Testis (tissue), 3 donors: ENCODE measurements around the gene KRTAP5-3. TPM values are rescaled to one million over a fixed set of nuclear protein-coding genes. Genes with fewer than 3 reads are reported as not detected.
"Not testable (repeated sequence)": the region's sequence is repeated elsewhere in the genome, so short reads cannot be mapped to it uniquely, and the experiment has no call there.

ENCODE experiments used
- DNase-seq: peaks from one replicate; pipeline ENCODE4 v3.0.0-alpha.2; 2019
- H3K27ac ChIP-seq, 2 donors: fragments of 200-600 bp; sonication (generic); one replicate each; pipeline ENCODE4 v1.5.1; 2019
- H3K27me3 ChIP-seq: fragments of 200-600 bp; sonication (generic); one replicate; pipeline ENCODE4 v1.5.1; 2019
- H3K36me3 ChIP-seq: fragments of 200-600 bp; sonication (generic); one replicate; pipeline ENCODE4 v1.5.1; 2017; ENCODE audit warnings: low read depth; ENCODE audit errors: missing control alignments
- H3K4me1 ChIP-seq: fragments of 200-600 bp; sonication (generic); one replicate; pipeline ENCODE4 v1.5.1; 2019
- H3K4me3 ChIP-seq, 2 donors: fragments of 200-600 bp; sonication (generic); one replicate each; pipeline ENCODE4 v1.5.1; 2017 to 2019
- H3K9me3 ChIP-seq: fragments of 200-600 bp; sonication (generic); one replicate; pipeline ENCODE4 v1.5.1; 2017
- POLR2A ChIP-seq: fragments of 450-650 bp; IDR thresholded peaks from one replicate; pipeline ENCODE4 v1.6.1; 2017; ENCODE audit warnings: antibody characterized with exemption, mild to moderate bottlenecking, moderate library complexity
- WGBS, 2 donors: methylation state at CpG; one replicate each; pipeline ENCODE4 v1.1.5; 2018; 5-methylcytosine and 5-hydroxymethylcytosine counted together
- intact Hi-C: fragments of 100-400 bp; cut with DNase I; formaldehyde crosslinking; loops from one replicate; pipeline ENCODE4 v1.15.1; 2023; ENCODE audit warnings: low total_unique reads
- polyA plus RNA-seq: library from polyadenylated mRNA; stranded (reverse); fragments of 350-450 nt; fragmentation: Illumina TruSeq; extraction: RNeasy Lipid Tissue Mini Kit (QIAGEN cat#74804); gene quantifications from one replicate; pipeline ENCODE4 v1.2.3, GENCODE V29; 2014; ENCODE audit warnings: low read depth, low replicate concordance; ENCODE audit not compliant: insufficient read depth
- total RNA-seq, 2 donors: library from RNA; depleted of rRNA; stranded (reverse); fragments of >200 nt; gene quantifications; one replicate each; pipeline ENCODE4 v1.2.3, GENCODE V29; 2016
- TF ChIP-seq, protein P1 (sequence below), 3 experiments: fragments of 450-650 bp in 2 of 3; fragments of 200-600 bp in 1 of 3; sonication (generic) in 1 of 3; IDR thresholded peaks; one replicate each; pipeline ENCODE4 v1.5.1; 2016 to 2019; ENCODE audit warnings: antibody characterized with exemption in 3 of 3, mild to moderate bottlenecking in 2 of 3, moderate library complexity in 1 of 3

Gene KRTAP5-3
- total and polyA plus RNA-seq, 3 donors from 2014 or later, result not detected

DNA sequence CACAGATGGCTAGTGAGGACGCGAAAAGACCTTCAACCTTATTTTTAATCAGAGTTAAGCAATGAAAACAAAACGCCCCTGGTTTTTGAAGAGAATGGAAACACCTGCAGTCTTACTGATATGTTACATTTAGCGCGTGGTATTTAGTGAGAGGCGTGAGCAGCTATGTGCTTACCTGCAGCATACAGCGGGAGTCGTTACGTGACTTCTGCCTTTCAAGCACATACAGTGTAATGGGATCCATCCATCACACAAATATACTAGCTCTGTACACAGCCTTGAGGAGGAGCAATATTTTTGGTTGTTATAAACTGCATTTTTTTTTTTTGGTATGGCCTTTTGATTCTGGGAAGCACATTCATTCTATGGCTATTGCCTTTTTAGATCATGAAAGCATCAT lies 15.6 kb downstream of the KRTAP5-3 start:
- 42 to 67% methylated on average over 9 of the region's 9 CpGs for WGBS, 2 donors
- Histone ChIP-seq H3K4me1 (no peaks in the 10 kb centered on the region), H3K27ac (no peak overlapping the region), H3K27me3 (no peaks in the 10 kb centered on the region), H3K36me3 (no peaks in the 10 kb centered on the region), H3K9me3 (no peaks in the 10 kb centered on the region), H3K4me3 (no peak overlapping the region)
- intact Hi-C loops, result no loop called here
- no peak for DNase-seq
- no peak for TF ChIP-seq POLR2A
- TF ChIP-seq, protein P1, sequence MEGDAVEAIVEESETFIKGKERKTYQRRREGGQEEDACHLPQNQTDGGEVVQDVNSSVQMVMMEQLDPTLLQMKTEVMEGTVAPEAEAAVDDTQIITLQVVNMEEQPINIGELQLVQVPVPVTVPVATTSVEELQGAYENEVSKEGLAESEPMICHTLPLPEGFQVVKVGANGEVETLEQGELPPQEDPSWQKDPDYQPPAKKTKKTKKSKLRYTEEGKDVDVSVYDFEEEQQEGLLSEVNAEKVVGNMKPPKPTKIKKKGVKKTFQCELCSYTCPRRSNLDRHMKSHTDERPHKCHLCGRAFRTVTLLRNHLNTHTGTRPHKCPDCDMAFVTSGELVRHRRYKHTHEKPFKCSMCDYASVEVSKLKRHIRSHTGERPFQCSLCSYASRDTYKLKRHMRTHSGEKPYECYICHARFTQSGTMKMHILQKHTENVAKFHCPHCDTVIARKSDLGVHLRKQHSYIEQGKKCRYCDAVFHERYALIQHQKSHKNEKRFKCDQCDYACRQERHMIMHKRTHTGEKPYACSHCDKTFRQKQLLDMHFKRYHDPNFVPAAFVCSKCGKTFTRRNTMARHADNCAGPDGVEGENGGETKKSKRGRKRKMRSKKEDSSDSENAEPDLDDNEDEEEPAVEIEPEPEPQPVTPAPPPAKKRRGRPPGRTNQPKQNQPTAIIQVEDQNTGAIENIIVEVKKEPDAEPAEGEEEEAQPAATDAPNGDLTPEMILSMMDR (IDR thresholded peaks at IDR 0.05), result no peak

- DNase-seq, result no peak
- TF ChIP-seq POLR2A, result no peak
- TF ChIP-seq, protein P1 (IDR thresholded peaks at IDR 0.05), result no peak
- intact Hi-C loops, result no loop called here
Observed at GRCh38 chr11:1589996-1590395, 18.3 kb downstream of the KRTAP5-3 start.

DNA sequence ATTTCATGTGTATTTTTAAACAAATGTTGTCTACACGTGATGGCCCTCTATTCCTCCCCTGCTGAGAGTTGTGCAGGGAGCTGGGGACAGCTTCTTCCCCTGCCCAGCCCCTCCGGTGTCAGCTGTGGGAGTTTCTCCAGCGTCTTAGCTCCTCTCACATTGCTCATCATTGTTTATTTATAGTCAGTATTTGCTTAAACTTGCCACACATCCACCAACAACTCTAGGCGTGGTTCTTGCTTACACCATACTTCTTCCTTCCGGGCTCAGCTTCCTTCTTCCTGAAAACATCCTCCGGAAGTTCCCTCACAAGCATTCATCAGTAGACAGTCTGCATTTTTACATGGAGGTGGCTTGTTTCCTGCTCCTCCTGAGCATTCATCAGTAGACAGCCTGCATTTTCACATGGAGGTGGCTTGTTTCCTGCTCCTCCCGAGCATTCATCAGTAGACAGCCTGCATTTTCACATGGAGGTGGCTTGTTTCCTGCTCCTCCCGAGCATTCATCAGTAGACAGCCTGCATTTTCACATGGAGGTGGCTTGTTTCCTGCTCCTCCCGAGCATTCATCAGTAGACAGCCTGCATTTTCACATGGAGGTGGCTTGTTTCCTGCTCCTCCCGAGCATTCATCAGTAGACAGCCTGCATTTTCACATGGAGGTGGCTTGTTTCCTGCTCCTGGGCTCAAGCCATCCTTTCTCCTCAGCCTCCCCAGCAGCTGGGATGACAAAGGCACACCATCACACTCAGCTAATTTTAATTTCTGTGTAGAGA lies 18.9 kb downstream of the KRTAP5-3 start:
- H3K36me3 ChIP-seq, H3K9me3 ChIP-seq, H3K4me1 ChIP-seq, H3K27ac ChIP-seq, DNase-seq, H3K4me3 ChIP-seq, intact Hi-C loops, H3K27me3 ChIP-seq: not testable (repeated sequence)
- WGBS, 2 donors, result 49 to 52% methylated on average over 6 to 8 of the region's 10 CpGs

More at GRCh38 chr11:1589996-1590395, 18.3 kb downstream of the KRTAP5-3 start:
- Histone ChIP-seq H3K4me3 (no peak overlapping the region), H3K27me3 (no peaks in the 10 kb centered on the region), H3K27ac (no peak overlapping the region), H3K9me3 (no peaks in the 10 kb centered on the region), H3K4me1 (no peaks in the 10 kb centered on the region), H3K36me3 (no peaks in the 10 kb centered on the region)
- WGBS, 2 donors, result 88 to 95% methylated on average over 6 of the region's 6 CpGs

DNA sequence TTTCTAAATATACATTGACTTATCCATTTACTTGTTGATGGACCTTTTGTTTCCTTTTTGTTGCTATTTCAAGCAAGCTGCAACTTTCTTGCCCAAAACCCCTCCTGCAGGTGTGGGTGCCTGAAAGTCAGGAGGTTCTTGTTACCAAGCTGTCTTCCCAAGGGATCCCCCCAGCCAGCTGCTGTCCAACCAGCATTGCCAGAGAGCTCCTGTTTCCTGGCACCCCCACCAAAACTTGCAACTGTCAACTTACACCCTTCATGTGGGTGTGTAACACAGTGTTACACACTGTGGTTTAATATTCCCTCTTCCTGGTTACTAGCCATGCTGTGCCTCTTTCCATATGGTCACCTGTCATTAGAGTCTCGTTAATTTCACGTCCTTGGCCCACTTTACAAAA lies 21.6 kb downstream of the KRTAP5-3 start:
- H3K9me3 ChIP-seq, result no peaks in the 10 kb centered on the region
- DNase-seq, result no peak
- 63 to 64% methylated on average over 2 of the region's 2 CpGs for WGBS, 2 donors
- H3K36me3 ChIP-seq, result no peaks in the 10 kb centered on the region
- TF ChIP-seq, protein P1 (IDR thresholded peaks at IDR 0.05), result no peak
- no peak for TF ChIP-seq POLR2A
- H3K27ac ChIP-seq, result no peak overlapping the region
- intact Hi-C loops, result no loop called here
- no peak overlapping the region for H3K4me3 ChIP-seq
- H3K4me1 ChIP-seq, result no peaks in the 10 kb centered on the region
- H3K27me3 ChIP-seq, result no peaks in the 10 kb centered on the region

- H3K4me3 ChIP-seq, H3K4me1 ChIP-seq, H3K36me3 ChIP-seq, H3K9me3 ChIP-seq, H3K27ac ChIP-seq, H3K27me3 ChIP-seq, DNase-seq, intact Hi-C loops: not testable (repeated sequence)
- 27 to 100% methylated on average over 1 to 8 of the region's 9 CpGs for WGBS, 2 donors
Observed at GRCh38 chr11:1584661-1585370, 23.4 kb downstream of the KRTAP5-3 start, which contains the start of gene KRTAP5-1. Gene KRTAP5-1, minus strand, starts transcription at chr11:1585283. Its CDS starts 34 bp downstream, at chr11:1585249.

DNA sequence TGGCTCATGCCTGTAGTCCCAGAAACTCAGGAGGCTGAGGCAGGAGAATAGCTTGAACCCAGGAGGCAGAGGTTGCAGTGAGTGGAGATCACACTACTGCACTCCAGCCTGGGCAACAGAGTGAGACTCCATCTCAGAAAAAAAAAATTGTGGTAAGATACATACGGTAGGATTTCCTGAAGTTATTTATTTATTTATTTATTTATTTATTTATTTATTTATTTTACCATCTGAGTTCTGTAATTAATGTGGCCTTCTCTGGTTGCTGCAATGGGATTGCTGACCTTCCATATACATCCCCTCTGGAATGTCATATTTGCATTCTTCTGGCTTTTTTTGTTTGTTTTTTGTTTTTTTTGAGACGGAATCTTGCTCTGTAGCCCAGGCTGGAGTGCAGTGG lies 25.4 kb downstream of the KRTAP5-3 start:
- H3K9me3 ChIP-seq, H3K27me3 ChIP-seq, DNase-seq, H3K36me3 ChIP-seq, H3K27ac ChIP-seq, intact Hi-C loops, H3K4me1 ChIP-seq, H3K4me3 ChIP-seq: not testable (repeated sequence)
- 74 to 75% methylated on average over 2 of the region's 2 CpGs for WGBS, 2 donors
